Measurements from ENCODE around the gene AGPAT4.

DNA sequence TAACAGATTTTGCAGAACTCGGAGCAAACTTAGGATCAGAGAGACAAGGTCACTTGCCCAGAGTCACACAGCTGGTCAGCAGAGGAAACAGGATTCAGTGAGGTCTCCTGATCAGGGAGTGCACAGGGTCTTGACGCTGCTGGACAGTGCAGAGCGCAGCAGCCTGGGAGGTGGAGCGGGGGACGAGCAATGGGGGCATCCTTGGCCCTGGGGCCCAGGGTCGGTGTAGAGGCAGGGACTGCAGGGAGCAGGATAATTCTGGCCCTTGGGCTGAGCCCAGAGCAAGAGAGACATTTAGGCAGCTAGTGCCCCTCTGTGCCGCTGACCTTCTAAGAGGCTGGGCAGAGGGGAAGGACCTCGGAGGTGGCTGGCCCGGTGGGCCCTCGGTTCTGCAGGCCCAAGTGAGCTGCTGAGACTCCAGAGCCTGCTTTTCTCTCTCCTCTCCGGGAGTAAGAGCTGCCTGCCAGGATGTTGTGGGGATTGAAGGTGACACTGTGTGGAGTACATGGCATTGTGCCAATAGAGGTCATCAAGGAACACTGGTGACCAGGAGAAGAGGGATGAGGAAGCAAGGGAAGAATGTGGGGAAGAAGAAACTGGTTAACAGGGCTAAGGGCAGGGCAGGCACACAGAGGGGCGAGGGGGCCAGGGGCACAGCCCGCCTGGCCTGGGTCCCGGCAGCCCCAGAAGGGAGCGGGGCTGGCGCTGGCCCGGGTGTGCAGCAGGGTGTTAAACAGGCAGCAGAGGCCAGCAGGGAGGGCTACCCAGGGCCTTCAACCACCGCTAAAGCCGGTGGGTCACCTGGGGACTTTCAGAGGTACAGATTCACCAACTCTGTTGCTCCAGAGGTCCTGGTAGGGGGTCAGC, 122.0 kb downstream of the AGPAT4 start:
- no peak for TF ChIP-seq POLR2A (IDR thresholded peaks at IDR 0.05)
- TF ChIP-seq, protein P1, sequence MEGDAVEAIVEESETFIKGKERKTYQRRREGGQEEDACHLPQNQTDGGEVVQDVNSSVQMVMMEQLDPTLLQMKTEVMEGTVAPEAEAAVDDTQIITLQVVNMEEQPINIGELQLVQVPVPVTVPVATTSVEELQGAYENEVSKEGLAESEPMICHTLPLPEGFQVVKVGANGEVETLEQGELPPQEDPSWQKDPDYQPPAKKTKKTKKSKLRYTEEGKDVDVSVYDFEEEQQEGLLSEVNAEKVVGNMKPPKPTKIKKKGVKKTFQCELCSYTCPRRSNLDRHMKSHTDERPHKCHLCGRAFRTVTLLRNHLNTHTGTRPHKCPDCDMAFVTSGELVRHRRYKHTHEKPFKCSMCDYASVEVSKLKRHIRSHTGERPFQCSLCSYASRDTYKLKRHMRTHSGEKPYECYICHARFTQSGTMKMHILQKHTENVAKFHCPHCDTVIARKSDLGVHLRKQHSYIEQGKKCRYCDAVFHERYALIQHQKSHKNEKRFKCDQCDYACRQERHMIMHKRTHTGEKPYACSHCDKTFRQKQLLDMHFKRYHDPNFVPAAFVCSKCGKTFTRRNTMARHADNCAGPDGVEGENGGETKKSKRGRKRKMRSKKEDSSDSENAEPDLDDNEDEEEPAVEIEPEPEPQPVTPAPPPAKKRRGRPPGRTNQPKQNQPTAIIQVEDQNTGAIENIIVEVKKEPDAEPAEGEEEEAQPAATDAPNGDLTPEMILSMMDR (IDR thresholded peaks at IDR 0.05), result no peak

Measured in testis (tissue), 2 donors.